Mesendoderm (in vitro differentiated cells): ENCODE results near the gene FAM170B. TPM values are rescaled to one million over a fixed set of nuclear protein-coding genes. Genes with fewer than 3 reads are reported as not detected.

Source experiments
- DNase-seq: peaks from one replicate; pipeline ENCODE4 v3.0.0; 2013
- H2AK5ac ChIP-seq: 2 replicates; pipeline ENCODE4 v1.6.1; 2013; ENCODE audit warnings: low read length, inconsistent platforms
- H2BK120ac ChIP-seq: 2 replicates; pipeline ENCODE4 v1.6.1; 2013; ENCODE audit warnings: low read depth, mild to moderate bottlenecking, low read length, moderate library complexity, mixed read lengths
- H2BK15ac ChIP-seq: replicated peaks from 2 replicates; pipeline ENCODE4 v1.6.1; 2013; ENCODE audit warnings: low read depth, mild to moderate bottlenecking, moderate library complexity
- H2BK5ac ChIP-seq: 2 replicates; pipeline ENCODE4 v1.6.1; 2013; ENCODE audit warnings: low read length, inconsistent platforms
- H3K18ac ChIP-seq: 2 replicates; pipeline ENCODE4 v1.6.1; 2013; ENCODE audit warnings: mild to moderate bottlenecking, low read length, mixed read lengths
- H3K23ac ChIP-seq: one replicate; pipeline ENCODE4 v1.6.1; 2013; ENCODE audit warnings: low read length
- H3K27ac ChIP-seq: 2 replicates; pipeline ENCODE4 v1.5.1; 2013; ENCODE audit warnings: low read depth, mild to moderate bottlenecking, inconsistent platforms, low read length, moderate library complexity
- H3K27me3 ChIP-seq: 2 replicates; pipeline ENCODE4 v1.6.1; 2013; ENCODE audit warnings: low read length, control low read depth, mild to moderate bottlenecking, inconsistent platforms; ENCODE audit not compliant: insufficient read depth, poor library complexity
- H3K36me3 ChIP-seq: 2 replicates; pipeline ENCODE4 v1.6.1; 2013; ENCODE audit warnings: low read length, inconsistent platforms; ENCODE audit not compliant: control insufficient read depth, insufficient read depth
- H3K4ac ChIP-seq: one replicate; pipeline ENCODE4 v1.6.1; 2013; ENCODE audit warnings: low read depth, mild to moderate bottlenecking, low read length, moderate library complexity
- H3K4me1 ChIP-seq: 2 replicates; pipeline ENCODE4 v1.6.1; 2013; ENCODE audit warnings: low read depth, low read length, inconsistent platforms; ENCODE audit not compliant: control insufficient read depth
- H3K4me2 ChIP-seq: 2 replicates; pipeline ENCODE4 v1.6.1; 2013; ENCODE audit warnings: low read length
- H3K4me3 ChIP-seq: 2 replicates; pipeline ENCODE4 v1.5.1; 2013; ENCODE audit warnings: mild to moderate bottlenecking, low read length
- H3K56ac ChIP-seq: one replicate; pipeline ENCODE4 v1.6.1; 2013; ENCODE audit warnings: low read length
- H3K79me1 ChIP-seq: 2 replicates; pipeline ENCODE4 v1.6.1; 2013; ENCODE audit warnings: low read length, inconsistent platforms
- H3K79me2 ChIP-seq: 2 replicates; pipeline ENCODE4 v1.6.1; 2013; ENCODE audit warnings: mild to moderate bottlenecking, low read length; ENCODE audit not compliant: control insufficient read depth, insufficient read depth
- H3K9ac ChIP-seq: 2 replicates; pipeline ENCODE4 v1.6.1; 2013; ENCODE audit warnings: low read length, inconsistent platforms
- H4K5ac ChIP-seq: one replicate; pipeline ENCODE4 v1.6.1; 2013; ENCODE audit warnings: low read length
- H4K8ac ChIP-seq: one replicate; pipeline ENCODE4 v1.6.1; 2013; ENCODE audit warnings: low read depth, mild to moderate bottlenecking, control low read depth, low read length, moderate library complexity
- WGBS: extraction: QIAGEN DNeasy Blood & Tissue Kit; methylation state at CpG from one replicate; pipeline ENCODE4 v1.1.7; 2013; ENCODE audit warnings: low lambda C conversion rate, missing lambda C conversion rate; ENCODE audit not compliant: insufficient coverage; ENCODE audit errors: extremely low coverage; 5-methylcytosine and 5-hydroxymethylcytosine counted together
- polyA plus RNA-seq, 2 experiments: library from polyadenylated mRNA; stranded (reverse); fragments of 200-250 nt; gene quantifications; one replicate each; pipeline ENCODE4 v1.2.3, GENCODE V29; 2013

Gene FAM170B
- not detected for polyA plus RNA-seq (2013, experiment 1 of 2)
- not detected for polyA plus RNA-seq (2013, experiment 2 of 2)

DNA sequence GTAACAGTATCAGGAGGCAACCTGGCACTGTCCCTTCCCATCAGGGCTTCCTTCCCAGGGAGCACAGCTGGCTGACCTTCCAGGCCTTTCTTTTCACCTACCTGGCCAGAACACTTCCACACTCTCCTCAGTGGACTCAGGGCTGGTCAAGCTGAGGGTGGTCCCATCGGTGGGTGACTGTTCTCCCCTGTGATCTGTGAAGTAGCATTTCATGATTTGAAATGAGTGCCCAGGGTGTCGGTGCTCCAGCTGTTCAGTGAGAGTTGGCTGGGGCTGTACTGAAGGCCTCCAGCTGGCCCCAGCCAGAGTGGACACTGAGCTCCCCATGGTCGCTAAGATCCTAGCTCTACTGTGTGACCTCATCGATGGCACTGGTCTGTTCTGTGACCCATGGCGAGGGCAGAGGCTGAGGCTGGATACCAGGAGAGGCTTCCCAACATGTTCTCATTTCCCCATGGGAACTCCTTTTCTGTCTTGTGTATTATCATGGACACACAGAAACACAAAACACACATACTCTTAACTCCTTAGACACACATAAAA is at the start of gene FAM170B:
TSS of gene FAM170B (minus strand) at position 316 of the 543 bp plus-strand sequence. CDS start at position 213, 103 bp downstream.
- no peak within 1 kb of the TSS for H4K8ac ChIP-seq
- no peak within 1 kb of the TSS for H3K4me3 ChIP-seq
- no peak within 1 kb of the TSS for H2AK5ac ChIP-seq
- no peak within 1 kb of the TSS for H3K56ac ChIP-seq
- H3K4me1 ChIP-seq, result no peaks in the 10 kb centered on the region
- H3K79me1 ChIP-seq, result no peaks in the 10 kb centered on the region
- no peaks in the 10 kb centered on the region for H3K79me2 ChIP-seq
- no peak within 1 kb of the TSS for H2BK120ac ChIP-seq
- no CpG with 5 or more reads among the region's 5 CpGs for WGBS
- H4K5ac ChIP-seq, result no peak within 1 kb of the TSS
- no peak within 1 kb of the TSS for H3K23ac ChIP-seq
- H3K4me2 ChIP-seq, result no peak within 1 kb of the TSS
- no peak within 1 kb of the TSS for H2BK15ac ChIP-seq
- no peak within 1 kb of the TSS for H3K4ac ChIP-seq
- H3K18ac ChIP-seq, result no peak within 1 kb of the TSS
- no peaks in the 10 kb centered on the region for H3K36me3 ChIP-seq
- no peak within 1 kb of the TSS for H2BK5ac ChIP-seq
- no peaks in the 10 kb centered on the region for H3K27me3 ChIP-seq
- H3K27ac ChIP-seq, result no peak within 1 kb of the TSS
- no peak for DNase-seq
- H3K9ac ChIP-seq, result no peak within 1 kb of the TSS

DNA sequence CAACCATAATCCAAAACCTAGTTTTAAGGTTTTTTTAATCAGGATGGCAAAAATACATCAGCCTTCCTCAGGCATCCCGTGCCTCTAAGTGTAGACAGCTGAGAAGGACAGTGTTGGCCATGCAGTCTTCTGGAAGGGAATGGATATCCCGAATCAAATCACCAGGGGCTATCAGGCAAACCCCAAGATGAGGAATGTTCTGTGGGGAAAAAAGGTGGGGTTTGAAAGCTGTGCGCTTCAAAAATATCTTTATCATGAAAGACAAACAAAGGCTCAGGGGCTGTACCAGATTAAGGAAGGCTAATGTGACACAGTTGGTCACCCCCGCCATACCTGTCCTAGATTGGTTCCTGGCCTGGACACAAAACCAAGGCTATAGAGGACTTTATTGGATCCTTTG is 49.0 kb upstream of the FAM170B start:
- Histone ChIP-seq H3K27ac (no peak overlapping the region), H3K27me3 (no peaks in the 10 kb centered on the region), H2AK5ac (no peak overlapping the region), H3K23ac (no peak overlapping the region), H2BK5ac (no peak overlapping the region), H3K4me2 (no peak overlapping the region), H3K79me2 (no peaks in the 10 kb centered on the region), H2BK15ac (no peak overlapping the region), H3K9ac (no peak overlapping the region), H3K79me1 (no peaks in the 10 kb centered on the region), H2BK120ac (no peak overlapping the region), H3K4me3 (no peak overlapping the region), H3K18ac (no peak overlapping the region), H4K5ac (no peak overlapping the region), H3K4me1 (no peaks in the 10 kb centered on the region), H3K56ac (no peak overlapping the region), H3K36me3 (no peaks in the 10 kb centered on the region), H4K8ac (no peak overlapping the region), H3K4ac (no peak overlapping the region)
- WGBS, result no CpG with 5 or more reads among the region's 4 CpGs
- no peak for DNase-seq

DNA sequence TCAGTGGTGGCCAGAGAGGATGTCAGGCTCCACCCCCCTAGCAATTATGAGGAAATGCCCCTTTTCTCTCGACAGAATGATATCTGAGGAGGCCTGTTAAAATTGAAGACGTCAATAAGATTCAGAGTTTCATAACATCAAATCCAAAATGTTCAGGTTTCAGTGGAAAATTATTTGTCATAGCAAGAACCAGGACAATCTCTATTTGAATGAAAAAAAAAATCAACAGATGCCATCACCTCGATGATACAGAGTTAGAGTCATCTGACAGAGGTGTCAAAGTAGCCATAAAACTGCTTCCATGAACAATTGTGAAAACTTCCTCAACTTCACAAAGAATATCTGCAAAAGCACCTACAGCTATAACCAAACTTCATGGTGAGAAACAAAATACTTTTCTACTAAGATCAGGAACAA is 46.6 kb upstream of the FAM170B start:
- H3K18ac ChIP-seq, result no peak overlapping the region
- no peak overlapping the region for H2BK5ac ChIP-seq
- H3K79me2 ChIP-seq, result no peaks in the 10 kb centered on the region
- H3K27ac ChIP-seq, result no peak overlapping the region
- H2BK120ac ChIP-seq, result no peak overlapping the region
- no peaks in the 10 kb centered on the region for H3K27me3 ChIP-seq
- no peak overlapping the region for H4K5ac ChIP-seq
- H3K4me2 ChIP-seq, result no peak overlapping the region
- no CpG with 5 or more reads among the region's 3 CpGs for WGBS
- H4K8ac ChIP-seq, result no peak overlapping the region
- no peak overlapping the region for H3K23ac ChIP-seq
- H3K9ac ChIP-seq, result no peak overlapping the region
- no peak overlapping the region for H2AK5ac ChIP-seq
- no peak overlapping the region for H3K4ac ChIP-seq
- no peak overlapping the region for H2BK15ac ChIP-seq
- no peaks in the 10 kb centered on the region for H3K36me3 ChIP-seq
- H3K79me1 ChIP-seq, result no peaks in the 10 kb centered on the region
- DNase-seq, result no peak
- no peaks in the 10 kb centered on the region for H3K4me1 ChIP-seq
- no peak overlapping the region for H3K4me3 ChIP-seq
- no peak overlapping the region for H3K56ac ChIP-seq

DNA sequence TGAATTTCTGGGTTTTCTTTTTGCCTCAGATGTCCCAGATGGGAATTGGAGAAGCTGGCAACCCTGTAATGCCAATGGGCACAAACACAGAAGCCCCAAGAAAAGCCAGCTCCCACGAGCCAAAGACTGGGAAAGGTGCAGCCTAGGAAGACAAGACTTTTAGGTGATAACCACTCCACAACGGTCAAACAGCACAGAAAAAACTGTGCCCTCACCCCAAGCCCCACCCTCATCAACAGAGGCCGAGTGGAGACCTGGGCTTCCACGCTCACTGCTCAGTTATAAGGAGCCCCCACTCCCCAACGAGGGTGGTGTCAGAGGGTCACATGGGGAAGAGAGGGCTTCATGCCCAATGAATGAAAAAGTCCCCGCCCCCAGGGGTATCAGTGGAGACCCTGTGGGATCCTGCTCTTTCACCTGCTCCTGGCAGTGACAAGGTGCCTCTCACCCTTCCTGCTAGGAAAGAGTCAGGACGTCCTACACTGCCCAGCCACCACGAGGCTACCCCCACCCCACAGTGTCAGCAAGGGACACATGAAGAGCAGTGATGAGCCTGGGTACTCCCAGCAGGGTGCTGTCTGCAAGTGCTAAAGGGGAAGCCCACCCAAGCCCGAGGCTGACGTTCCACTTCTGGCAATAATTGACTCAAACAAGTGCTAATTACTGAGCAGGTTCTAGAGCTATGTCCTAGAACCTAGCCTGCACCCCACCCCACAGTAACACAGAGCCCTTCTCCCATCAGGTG is 46.0 kb upstream of the FAM170B start:
- no peaks in the 10 kb centered on the region for H3K36me3 ChIP-seq
- H3K23ac ChIP-seq, result no peak overlapping the region
- H2AK5ac ChIP-seq, result no peak overlapping the region
- no peak overlapping the region for H3K9ac ChIP-seq
- no peak overlapping the region for H3K4me3 ChIP-seq
- H3K79me2 ChIP-seq, result no peaks in the 10 kb centered on the region
- no peak overlapping the region for H2BK15ac ChIP-seq
- H3K4me2 ChIP-seq, result no peak overlapping the region
- H2BK5ac ChIP-seq, result no peak overlapping the region
- DNase-seq, result no peak
- no peaks in the 10 kb centered on the region for H3K4me1 ChIP-seq
- WGBS, result no CpG with 5 or more reads among the region's 10 CpGs
- no peak overlapping the region for H3K56ac ChIP-seq
- H3K79me1 ChIP-seq, result no peaks in the 10 kb centered on the region
- H3K18ac ChIP-seq, result no peak overlapping the region
- no peak overlapping the region for H3K4ac ChIP-seq
- no peak overlapping the region for H2BK120ac ChIP-seq
- H3K27ac ChIP-seq, result no peak overlapping the region
- no peak overlapping the region for H4K5ac ChIP-seq
- H3K27me3 ChIP-seq, result no peaks in the 10 kb centered on the region
- no peak overlapping the region for H4K8ac ChIP-seq

DNA sequence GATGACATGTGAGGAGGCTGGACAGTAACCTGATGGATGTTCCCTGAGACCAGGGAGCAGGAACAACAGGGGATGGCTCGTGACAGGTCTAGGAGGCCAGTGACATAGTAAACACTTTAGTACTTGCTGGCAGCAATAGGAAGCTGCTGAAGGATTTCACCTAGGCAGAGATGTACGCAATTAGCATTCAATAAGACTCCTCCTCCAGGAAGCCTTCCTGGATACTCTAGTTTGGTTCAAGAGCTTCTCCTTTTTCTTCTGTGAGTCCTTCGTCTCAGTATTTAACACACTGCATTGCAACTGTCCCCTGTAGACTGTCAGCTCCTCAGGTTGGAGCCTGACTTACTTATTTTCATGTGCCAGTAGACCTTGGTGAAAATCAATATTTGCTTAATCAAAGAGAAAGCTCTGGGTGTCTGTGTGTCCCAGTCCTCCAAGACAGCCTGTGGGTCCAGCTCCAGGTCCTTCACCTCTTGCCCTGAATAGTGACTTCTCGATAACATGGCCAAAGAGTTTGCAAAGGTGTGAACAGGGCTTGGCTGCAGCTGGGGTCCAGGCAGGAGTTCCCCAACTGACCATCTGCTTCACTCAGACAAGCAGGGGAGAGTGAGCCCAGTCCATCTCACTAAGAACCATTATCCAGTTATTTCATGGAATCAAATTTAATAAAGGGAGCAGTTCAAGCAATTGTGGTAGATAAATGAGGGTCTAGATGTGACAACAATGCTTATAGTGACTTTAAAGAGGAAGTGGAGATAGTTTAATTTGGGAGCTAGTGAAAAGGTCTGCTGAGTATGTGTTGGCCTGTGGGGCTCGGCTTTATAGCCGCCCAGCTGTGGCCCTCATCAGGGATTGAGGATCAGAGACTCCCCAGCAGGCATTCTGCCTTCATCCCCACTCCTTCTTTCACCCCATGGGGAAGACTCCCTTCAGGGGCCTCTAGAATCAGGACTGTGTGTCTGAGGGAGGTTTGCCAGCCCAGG is 45.0 kb upstream of the FAM170B start:
- Histone ChIP-seq H3K79me1 (no peaks in the 10 kb centered on the region), H3K79me2 (no peaks in the 10 kb centered on the region), H4K8ac (no peak overlapping the region), H3K27me3 (no peaks in the 10 kb centered on the region), H3K56ac (no peak overlapping the region), H3K4me3 (no peak overlapping the region), H3K9ac (no peak overlapping the region), H3K4ac (no peak overlapping the region), H3K36me3 (no peaks in the 10 kb centered on the region), H2BK5ac (no peak overlapping the region), H3K18ac (no peak overlapping the region), H3K4me2 (no peak overlapping the region), H4K5ac (no peak overlapping the region), H3K23ac (no peak overlapping the region), H3K4me1 (no peaks in the 10 kb centered on the region), H2BK15ac (no peak overlapping the region), H3K27ac (no peak overlapping the region), H2BK120ac (no peak overlapping the region), H2AK5ac (no peak overlapping the region)
- no peak for DNase-seq
- WGBS, result no CpG with 5 or more reads among the region's 6 CpGs
